Pons (tissue), 1 donor: ENCODE results near the gene FHIP2A.
A peak's percentile ranks its signal among the peaks of the same experiment; 100 is the strongest.
"Not testable (repeated sequence)": the region's sequence is repeated elsewhere in the genome, so short reads cannot be mapped to it uniquely, and the experiment has no call there.

Experiments
- DNase-seq: peaks from one replicate; pipeline ENCODE4 v3.0.0-alpha.2; 2016; ENCODE audit warnings: low spot score

Gene FHIP2A

GRCh38 chr10:114856544-114857287, 35.1 kb downstream of the FHIP2A start:
- DNase-seq, result no peak

- not testable (repeated sequence) for DNase-seq
These were observed 35.6 kb downstream of the FHIP2A start for GRCh38 chr10:114857288-114857565.

- DNase-seq, result no peak
These were observed 36.5 kb downstream of the FHIP2A start for GRCh38 chr10:114857922-114858629.

DNA sequence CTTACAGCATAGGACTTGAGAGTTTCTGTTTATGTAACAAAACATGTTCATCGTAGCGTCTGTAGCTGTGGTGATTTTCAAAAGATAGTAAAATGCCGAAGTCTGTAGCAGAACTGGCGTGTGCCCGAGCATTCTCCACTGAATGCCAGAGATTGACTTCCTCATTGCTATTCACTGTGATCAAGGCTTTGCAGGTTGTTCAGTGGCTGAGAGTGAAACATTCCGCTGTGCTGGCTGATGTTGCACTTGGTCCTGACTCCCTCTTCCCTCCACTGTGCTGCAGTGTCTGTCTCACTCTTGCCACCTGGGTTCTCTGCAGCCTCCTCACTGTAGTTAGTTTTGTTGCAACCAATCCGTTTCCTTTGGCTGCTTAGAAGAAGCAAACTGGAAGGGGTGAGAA, 37.6 kb downstream of the FHIP2A start:
- DNase-seq, result peak; percentile 17

GRCh38 chr10:114862456-114862855, 40.9 kb downstream of the FHIP2A start:
- DNase-seq, result no peak

GRCh38 chr10:114867365-114867764, 45.8 kb downstream of the FHIP2A start:
- DNase-seq, result no peak

DNA sequence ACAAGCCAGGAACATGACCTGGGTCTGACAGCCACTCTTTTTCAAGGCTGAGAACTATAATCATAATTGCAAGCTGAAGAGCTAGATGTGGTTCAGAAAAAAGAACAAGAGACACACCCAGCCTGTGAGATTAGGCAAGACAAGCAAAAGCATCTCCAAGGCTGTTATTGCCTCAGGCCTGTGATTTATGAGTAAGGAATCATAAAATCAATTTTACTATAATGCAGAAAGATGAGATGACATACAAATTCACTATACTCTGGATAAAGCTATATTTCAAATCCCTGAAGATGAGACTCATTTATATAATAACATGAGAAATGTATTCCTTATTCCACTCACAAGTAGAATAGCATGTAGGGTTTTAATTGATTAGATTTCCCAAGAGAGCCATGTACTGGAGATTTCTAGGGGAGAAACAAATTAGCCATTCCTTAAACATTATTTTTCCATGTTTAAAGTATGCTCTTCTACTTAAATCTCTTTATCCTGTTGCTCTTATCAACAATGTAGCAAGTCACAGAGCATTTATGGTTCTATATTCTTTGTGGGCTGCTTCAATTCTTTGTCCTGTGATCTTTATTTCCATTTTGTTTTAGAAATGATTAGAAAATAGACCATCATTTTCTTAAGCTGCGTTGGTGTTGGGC, 47.4 kb downstream of the FHIP2A start:
- DNase-seq, result no peak

DNA sequence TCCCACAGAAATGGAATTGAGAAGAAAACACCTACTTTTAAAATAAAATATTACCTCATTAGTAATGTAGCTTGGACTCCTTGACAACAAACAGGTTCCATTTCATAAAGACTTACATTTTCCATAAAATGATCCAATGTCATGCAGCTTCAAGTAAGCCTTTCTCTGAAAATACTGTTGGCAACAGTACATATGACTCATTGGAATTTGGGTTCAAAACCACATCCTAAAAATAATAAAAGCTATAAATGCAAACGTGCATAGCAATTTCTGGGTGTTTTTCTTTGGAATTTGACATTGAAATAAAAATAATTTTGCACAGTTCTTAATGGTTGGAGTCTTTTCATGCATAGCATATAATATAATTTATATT, 47.9 kb downstream of the FHIP2A start:
- no peak for DNase-seq

DNA sequence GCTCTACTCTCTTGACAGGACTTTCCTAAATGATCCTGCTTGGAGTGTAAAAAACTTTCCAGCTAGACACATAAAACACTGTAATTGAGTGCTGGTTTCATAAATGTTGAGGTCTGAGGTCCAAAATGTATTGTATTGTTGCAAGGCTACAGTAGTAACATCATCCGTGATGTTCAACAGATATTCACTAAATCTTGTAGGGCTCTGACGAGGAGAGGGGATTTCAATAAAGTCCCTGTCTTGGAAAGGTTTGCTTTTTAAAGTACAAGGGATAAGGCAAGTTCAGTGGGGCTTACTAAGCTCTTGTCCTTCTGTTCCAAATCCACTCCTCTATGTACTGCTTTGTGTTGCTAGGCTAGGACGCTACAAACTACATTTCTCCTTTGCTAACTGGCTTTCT, 48.9 kb downstream of the FHIP2A start:
- DNase-seq, result no peak

DNA sequence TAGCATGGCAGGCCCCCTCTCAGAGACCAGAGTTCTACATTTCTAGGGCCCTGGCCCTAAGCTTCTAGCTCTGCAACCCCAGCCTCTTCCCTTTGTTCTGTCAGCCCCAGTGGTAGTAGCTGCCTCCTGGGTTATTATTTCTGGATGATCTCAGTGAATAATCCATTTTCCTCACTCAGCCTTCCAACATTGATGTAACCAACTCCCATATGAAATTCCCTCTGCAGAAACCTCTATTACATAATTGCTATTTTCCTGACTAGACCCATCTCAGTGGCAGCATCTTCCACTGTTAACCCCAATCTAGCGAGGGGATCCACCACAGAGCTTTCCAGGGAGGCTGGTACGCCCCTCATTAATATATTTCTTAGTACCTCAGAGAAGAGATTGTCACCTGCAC, 49.8 kb downstream of the FHIP2A start:
- DNase-seq, result no peak
